GM04504 (cell line): Measurements from ENCODE around the gene ECI1.
A peak's percentile ranks its signal among the peaks of the same experiment; 100 is the strongest.
"Not testable (repeated sequence)": the region's sequence is repeated elsewhere in the genome, so short reads cannot be mapped to it uniquely, and the experiment has no call there.

ENCODE experiments used
- DNase-seq: peaks from one replicate; pipeline ENCODE4 v3.0.0-alpha.2; 2012; ENCODE audit warnings: low read depth

The ECI1 gene

DNA sequence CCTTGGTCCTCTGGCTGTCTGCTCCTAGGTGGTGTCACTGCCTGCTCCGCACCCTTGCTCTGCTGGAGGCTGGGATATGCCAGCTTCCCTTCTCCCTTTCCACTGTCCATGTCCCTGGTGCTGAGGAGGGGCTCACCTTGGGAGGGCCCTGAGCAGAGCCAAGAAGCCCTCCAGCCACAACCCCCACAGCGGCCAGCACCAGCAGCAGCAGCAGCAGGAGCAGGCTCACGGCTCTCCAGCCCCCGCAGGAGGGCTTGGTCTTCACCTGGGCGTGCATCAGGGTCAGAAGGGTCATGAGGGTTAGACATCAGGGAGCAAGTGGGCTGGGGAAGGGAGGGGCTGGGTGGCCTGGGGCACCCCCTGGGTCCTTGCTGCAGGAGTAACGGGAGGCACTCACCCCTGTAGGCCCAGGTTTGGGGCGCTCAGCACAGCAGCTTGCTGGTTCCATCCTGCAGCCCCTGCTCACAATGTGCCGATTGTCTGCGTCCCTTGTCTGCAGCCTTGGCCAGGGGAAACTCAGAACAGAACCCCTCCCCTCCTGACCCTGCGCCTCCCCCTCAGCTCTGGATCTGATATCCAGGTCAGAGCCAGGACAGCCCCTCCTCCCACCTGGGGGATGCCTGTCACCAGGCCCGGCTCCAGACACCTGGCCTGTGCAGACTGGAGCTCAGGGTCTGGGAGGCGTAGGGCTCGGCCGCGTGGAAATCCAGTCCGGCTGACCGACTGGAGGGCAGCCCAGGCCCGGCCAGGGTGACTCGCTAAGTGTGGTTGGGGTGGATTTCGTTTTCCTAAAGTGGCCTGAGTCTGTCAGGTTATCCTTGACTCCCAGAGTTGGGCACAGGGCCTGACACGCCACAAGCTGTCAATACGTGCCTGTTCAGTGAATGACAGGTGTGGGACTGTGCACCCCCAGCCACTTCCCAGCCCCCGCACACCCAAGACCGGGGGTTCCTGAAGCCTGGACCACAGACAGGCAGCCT lies 40.7 kb downstream of the ECI1 start, which contains the start of gene BRICD5:
Gene BRICD5 (minus strand): TSS at position 478 of the 980 bp plus-strand sequence. CDS start 30 bp downstream, at position 448.
- no peak for DNase-seq

DNA sequence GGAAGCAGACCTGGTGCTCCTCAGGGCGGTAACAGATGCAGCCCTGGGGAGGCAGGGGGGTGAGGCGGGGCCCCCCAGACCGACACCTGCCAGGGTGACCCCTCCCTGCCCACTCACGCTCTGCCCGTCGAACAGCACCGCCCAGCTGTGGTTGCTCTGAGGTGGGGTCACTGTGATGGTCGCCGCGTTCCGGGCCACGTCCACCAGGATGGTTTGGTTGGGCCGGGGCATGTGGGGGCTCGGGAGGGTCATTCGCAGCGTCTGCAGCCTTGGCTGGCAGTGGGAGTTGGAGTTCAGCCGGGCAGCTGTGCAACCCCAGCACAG lies 41.4 kb downstream of the ECI1 start:
- no peak for DNase-seq

DNA sequence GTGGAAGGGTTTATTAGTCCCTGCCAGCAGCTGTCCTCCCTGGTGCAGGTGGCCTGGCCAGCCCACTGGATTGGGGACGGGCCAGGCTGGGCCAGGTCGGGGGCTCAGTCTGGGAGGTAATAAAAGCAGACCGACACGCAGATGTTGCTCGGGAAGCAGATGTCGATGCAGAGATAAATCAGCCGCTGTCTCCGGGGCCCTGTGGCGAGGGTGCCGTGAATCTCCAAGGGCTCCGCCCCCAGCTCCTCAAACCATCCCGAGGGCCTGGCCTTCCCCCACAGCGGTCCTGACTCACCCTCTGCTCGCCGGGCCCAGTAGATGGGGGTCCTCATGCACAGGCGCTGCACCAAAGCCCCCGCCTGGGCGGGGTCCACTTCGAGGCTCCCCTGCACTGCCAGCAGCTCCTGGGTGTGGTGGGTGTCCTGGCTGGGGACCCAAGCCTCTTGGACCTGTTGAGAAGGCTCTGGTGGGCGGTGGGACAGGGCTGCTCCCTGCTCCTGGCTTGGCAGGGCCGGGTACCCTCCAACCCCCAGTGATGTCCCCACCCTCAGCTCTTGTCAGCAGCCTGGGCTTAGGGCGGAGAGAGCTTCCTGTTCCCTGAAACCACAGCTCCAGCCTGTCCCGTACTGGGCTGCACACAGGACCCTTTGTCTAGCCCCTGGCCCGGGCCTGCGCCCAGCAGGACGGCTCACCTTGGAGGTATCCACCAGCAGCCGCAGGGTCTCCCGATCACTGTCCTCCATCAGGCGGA lies 42.0 kb downstream of the ECI1 start:
- no peak for DNase-seq

DNA sequence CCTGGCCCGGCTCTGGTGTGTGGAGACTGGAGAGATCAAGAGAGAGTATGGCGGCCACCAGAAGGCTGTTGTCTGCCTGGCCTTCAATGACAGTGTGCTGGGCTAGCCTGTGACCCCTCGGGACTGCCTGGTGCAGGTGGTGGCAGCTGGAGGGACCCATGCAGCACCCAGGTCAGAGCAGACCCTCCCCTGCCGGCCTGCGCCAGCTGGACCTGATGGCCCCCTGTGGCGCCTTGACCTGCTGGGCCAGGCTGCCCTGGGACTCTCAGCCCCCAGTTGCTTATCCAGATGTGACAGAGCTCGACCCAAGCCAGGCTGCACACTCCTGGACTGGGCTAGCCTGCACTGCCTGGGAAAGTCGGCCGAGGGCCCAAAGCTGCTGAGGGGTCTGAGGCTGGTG lies 42.6 kb downstream of the ECI1 start:
- no peak for DNase-seq

DNA sequence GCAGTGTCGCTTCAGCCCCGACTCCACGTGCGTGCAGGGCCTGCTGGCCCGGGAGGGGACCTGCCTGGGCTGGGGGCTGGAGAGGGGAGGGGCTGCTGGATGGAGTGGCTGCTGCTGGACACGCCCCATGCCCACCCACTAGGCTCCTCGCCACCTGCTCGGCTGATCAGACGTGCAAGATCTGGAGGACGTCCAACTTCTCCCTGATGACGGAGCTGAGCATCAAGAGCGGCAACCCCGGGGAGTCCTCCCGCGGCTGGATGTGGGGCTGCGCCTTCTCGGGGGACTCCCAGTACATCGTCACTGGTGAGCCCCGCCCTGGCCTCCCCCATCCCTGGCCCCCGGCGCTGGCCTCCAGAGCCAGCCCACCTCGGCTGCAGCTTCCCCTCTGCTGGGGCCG lies 43.1 kb downstream of the ECI1 start:
- DNase-seq, result no peak

DNA sequence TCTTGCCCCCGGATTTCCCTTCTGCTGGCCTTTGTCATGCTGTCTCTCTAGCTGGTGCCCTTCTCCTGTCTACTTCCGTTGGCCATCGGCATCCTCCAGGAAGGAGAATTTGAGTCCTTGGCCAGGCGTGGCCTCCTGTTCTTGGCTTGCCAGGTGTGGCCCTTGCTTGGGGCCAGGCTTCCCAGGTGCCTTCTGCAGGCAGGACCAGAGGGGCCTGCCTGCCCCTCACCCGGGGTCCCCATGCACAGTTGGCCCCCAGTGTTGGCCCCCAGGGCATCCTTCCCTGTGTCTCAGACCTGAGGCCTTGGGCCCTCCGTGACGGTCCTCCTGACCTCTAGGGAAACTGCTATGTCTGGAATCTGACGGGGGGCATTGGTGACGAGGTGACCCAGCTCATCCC lies 43.5 kb downstream of the ECI1 start:
- no peak for DNase-seq

DNA sequence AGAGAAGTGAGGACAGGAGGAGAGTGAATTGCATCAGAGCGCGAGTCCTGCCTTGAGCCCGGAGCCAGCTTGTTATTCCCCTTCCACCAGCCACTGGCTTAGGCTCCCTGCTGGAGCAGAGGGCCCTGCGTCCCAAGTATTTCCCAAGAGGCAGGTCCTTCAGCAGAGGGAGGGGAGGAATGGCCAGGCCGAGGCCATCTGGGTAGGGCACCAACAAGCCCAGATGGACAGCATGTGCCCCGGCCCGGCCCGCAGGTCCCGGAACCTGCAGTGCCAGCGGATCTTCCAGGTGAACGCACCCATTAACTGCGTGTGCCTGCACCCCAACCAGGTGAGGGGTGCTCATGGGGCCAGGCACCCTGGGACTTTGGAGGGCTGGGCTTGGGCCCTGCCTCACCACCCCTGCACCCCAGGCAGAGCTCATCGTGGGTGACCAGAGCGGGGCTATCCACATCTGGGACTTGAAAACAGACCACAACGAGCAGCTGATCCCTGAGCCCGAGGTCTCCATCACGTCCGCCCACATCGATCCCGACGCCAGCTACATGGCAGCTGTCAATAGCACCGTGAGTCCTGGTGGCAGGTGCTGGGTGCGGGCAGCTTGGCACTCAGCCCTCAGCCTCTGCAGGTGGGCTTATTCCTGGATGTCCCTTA lies 44.5 kb downstream of the ECI1 start:
- DNase-seq, result no peak

DNA sequence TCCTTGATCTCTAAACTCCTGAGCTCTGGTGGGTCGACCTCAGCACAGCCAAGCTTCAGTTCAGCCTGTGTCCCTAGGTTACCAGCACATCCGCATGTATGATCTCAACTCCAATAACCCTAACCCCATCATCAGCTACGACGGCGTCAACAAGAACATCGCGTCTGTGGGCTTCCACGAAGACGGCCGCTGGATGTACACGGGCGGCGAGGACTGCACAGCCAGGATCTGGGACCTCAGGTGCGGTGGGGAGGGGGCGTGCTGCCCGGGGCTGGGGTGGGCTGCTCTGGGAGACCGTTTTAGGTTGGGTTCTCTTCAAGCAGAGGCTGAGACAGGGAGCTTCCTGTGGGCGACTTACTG lies 45.0 kb downstream of the ECI1 start:
- DNase-seq, result no peak

DNA sequence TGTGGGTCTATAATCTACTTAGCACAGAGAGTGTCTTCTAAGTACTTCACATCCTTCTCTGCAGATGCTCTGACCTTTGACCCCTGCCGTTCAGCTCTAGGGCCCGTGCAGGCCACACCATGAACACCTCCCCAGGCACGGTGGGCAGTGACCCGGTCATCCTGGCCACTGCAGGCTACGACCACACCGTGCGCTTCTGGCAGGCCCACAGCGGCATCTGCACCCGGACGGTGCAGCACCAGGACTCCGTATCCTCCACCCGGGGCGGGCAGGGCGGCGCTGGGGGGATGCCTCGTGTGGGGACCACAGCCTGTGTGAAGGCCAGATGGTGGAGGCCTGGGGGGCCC lies 45.4 kb downstream of the ECI1 start:
- no peak for DNase-seq

DNA sequence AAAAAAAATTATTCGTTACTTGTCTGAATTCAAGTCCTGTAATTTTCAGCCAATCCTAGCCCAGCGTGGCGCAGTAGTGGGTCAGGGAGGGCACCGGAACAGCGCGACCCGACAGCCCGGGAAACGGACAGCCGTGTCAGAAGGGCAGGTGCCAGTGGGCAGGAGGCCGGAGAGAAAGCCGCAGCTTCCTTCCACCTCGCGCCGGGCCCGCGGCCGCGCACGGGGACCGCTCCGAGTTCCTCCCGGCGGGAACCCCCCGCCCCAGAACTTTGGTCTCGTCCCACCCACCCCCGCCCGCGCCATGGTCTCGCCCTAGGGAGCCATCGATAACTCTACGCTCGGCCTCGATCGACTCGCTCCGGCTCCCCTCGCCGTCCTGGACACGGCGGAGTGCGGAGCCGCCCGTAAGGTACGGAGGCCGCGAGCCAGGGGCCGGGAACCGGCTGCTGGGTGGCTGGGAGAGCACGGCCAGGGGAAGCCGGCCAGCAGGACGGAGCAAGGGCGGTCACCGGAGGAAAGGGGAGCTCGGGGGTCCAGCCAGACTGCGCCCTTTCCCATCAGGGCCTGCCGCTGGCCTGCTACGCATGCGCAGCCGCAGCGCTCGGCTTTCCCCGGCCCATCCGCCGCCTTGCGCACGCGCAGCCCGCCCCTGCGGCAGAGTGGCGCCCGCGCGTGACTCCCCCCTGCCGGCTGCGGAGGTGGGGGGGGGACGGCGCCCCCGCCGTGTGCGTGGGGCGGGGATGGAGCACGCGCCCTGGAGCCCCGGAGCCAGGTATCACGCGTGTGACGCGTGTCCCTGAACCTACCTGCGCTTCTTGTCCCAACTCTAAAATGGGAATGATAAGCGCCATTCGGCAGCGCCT lies 46.1 kb downstream of the ECI1 start, which contains the start of gene MLST8:
Gene MLST8 (plus strand): TSS at position 351 of the 863 bp plus-strand sequence. CDS start 632 bp downstream, outside the sequence.
- peak; percentile 69 for DNase-seq

DNA sequence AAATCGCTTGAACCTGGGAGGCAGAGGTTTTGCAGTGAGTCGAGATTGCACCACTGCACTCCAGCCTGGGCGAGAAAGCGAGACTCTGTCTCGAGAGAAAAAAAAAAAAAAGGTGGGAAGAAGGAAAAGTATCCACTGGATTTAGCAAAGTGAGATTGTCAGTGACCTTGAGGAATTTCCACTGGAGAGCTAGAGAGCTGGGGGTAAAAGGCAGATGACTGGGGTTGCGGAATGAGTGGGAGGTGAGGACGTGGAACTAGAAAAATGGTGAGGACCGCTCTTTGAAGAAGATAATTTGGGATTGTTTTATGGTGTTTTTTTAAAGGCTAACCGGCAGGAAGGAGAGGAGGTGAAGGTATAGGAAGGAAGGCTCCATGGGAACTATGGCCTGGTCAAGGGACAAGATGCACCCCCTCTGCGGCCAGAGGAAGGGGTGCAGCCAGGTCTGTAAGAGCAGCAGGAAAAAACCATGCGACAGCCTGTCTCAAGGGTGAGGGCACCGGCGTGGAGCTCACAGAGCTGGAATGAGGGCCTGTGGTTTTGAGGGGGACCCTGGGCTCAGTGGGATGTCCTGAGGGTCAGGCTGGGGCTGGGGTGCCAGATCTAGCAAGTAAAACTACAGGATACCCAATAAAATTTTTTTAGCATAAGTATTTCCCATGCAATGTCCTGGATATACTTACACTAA lies 46.8 kb downstream of the ECI1 start:
- no peak for DNase-seq

DNA sequence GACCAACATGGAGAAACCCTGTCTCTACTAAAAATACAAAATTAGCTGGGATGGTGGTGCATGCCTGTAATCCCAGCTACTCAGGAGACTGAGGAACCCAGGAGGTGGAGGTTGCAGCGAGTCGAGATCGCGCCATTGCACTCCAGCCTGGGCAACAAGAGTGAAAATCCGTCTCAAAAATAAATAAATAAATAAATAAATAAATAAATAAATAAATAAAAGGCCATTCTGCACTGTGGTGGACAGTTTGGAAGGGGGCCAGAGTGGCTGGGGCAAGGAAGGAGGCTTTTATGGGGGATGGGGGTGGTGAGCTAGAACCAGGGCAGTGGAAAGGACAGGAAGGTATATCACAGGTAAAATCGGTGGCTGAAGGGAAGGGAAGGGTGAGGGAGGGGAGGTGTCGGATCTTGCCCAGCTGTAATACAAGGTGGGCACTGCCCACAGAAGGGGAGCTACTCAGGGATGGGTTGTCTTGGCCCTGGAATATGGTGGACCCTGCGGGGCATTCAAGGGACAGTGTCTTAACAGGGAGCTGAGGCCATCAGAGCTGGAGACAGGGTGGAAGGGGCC lies 48.2 kb downstream of the ECI1 start:
- DNase-seq, result not testable (repeated sequence)

DNA sequence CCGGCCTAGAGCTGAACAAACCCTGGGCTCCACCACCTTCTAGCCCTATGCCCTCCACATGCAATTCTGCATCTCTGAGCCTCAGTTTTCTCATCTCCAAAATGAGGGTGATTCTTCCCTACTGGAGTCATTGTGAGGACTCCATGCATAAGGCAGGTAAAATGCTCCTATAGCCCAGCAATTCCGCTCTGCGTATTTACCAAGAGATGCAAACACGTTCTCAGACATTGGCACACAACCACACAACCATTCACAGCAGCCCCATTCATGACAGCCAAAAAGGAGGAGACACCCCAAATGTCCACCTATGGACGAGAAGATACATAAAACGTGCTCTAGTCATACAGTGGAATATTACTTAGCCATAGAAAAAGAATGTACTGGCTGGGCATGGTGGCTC lies 51.1 kb downstream of the ECI1 start:
- no peak for DNase-seq

DNA sequence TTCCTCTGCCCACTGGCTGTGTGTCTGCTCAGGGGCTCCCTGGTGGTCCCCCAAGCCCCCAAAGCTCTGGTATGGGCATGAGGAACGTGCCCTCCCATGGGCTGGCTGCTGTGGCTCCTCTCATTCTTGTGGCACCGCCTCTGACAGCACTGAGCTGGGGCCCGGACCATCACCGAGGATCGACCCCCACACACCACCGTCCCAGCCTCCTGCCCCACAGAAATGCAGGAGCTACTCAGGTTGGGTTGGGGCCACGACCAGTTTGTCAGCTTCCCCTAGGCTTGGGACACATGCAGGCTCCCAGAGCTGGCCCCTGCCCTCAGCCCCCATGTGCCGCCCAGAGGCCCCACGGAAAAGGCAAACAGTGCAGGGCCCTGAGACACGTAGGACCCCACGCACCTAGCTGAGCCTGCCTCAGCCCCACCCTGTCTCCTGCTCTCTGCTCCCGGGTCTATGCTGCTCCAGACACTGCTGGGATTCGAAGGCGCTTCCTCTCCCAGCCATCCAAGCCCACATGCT lies 51.7 kb downstream of the ECI1 start:
- DNase-seq, result no peak

DNA sequence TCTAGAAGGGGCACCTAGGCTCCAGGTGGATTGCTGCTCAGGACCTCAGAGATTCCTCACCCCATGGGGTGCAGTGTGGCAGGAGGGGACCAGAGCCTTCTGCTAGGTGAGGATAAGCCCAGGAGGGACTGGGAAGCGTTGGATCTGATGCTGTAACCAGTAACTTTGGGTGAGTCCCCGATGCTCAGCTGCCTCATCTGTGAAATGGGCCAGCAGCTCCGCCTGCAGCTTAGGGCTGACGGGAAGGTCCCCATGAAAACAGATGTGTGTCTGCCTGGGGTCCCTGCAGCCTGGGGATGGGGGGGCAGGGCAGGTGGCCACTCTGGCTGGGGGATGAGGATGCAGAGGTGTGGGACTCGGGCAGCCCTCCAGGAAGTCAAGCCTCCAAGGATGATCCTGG lies 52.3 kb downstream of the ECI1 start:
- DNase-seq, result no peak

DNA sequence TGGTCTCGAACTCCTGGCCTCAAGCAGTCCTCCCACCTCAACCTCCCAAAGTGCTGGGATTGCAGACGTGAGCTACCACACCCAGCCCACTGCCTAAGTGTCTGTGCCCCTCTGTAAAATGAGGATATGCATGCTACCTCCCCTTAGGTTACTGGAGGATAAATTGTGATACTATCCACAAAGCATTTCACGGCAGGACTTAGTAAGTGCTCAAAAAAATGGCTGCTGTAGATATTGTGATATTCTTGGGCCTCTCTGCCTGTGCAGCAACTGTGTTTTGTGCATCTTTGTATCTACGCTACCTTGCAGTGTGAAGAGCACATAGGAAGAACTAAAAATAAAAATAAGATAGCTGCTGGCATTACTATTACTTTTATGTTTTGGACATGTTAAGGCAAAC lies 53.1 kb downstream of the ECI1 start:
- no peak for DNase-seq

DNA sequence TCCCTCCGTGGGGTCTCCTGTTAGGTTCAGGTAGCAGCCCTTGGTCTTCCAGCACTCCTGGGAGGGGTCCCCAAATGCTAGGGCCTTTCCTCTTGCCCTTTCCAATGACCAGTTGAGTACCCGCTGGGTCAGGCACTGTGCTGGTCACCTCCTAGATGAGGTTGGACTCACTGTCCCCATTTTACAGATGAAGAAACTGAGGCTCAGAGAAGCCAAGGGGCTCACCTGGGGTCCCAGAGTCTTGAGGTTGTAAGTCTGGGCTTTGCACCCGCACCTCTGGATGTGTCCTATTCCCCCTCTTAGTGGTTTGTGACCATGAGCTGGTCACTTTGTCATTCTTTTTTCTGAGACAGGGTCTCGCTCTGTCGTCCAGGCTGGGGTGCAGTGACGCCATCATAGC lies 53.6 kb downstream of the ECI1 start:
- no peak for DNase-seq

DNA sequence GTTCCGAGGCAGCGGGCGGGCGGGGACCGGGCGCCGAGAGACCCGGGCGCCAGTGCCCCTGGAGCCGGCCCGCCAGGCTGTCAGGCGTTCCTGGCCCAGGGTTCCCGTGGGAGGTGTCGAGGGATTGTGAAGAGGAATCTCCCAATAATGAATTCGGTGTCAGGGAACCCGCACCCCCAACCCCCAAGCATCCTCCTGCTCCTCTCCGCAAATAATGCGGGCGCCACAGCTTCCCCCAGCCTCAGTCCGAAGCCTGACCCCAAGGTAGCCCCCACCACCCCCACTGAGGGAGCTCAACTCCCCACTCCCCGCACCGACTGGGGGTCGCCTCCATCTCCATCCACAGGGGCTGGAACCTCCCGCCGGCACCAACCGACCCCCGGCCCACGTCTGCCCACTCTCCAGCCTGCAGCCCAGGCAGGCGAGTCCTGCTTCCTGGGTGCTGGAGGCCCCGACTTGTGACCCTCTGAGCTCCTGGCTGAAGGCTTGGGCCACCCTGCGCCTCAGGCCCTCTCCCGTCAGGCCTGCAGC lies 54.3 kb downstream of the ECI1 start:
- no peak for DNase-seq

DNA sequence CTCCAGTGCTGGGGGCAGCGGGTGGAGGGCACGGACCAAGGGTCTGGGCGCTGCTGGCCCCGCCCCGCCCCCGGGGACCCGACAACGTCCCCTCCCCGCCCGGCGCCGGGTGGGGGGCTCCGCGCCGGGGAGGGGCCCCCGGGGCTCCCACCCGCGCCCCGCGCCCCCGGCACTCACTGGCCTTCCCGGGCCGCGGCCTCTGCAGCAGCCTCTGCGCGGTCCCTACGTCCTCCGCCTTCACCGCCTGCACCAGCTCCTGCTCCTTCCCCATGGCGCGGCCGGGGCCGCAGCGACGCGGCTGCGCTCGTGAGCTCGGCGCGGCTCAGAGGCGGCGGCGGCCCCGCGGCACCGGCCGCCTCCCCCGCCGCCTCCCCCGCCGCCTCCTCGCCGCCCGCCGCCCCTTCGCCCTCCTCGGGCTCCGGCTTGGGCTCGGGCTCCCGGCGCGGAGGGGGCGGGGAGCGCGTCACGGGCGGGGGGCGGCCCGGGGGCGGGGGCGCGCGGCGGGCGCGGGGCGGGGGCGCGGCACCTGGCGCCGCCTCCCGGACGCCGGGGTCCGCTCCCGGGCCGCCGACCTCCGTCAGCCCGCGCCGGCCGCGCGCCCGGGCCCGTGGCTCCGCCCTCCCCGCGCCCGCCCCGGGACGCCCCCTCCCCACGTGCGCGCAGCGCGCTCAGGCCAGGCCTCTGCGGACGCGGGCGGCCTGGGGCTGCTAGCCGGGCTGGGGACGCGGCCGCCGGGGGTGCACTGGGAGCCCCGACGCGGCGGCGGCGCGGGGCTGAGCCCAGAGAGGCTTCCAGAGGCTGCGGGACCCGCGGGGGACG lies 55.0 kb downstream of the ECI1 start, which contains the start of gene CASKIN1:
Gene CASKIN1 (minus strand): TSS at position 444 of the 819 bp plus-strand sequence. CDS start 173 bp downstream, at position 271.
- no peak for DNase-seq
